SK-N-SH (cell line): ENCODE data around the gene FOXL1. TPM values are rescaled to one million over a fixed set of nuclear protein-coding genes. Genes with fewer than 3 reads are reported as not detected.

Source experiments
- CTCF ChIA-PET: fragments of 300-600, 350-600 bp; formaldehyde crosslinking; extraction: SDS; loops from one replicate; lab custom pipeline; 2021; lab: Yijun Ruan, JAX
- POLR2A ChIA-PET: fragments of 350-600 bp; sonication (Branson Sonifier 250); formaldehyde crosslinking; extraction: SDS; loops from one replicate; lab custom pipeline; 2020; ENCODE audit warnings: antibody characterized with exemption, inconsistent platforms; lab: Yijun Ruan, JAX
- DNase-seq: peaks from one replicate; pipeline ENCODE4 v3.0.0; 2012
- H2AFZ ChIP-seq: fragments of 200-600 bp; sonication (generic); 2 replicates; pipeline ENCODE4 v1.8.1; 2016; ENCODE audit warnings: antibody characterized with exemption, mild to moderate bottlenecking, low read depth
- H3F3A ChIP-seq: fragments of 200-600 bp; sonication (generic); replicated peaks from 2 replicates; pipeline ENCODE3; 2016; ENCODE audit warnings: antibody characterized with exemption, mild to moderate bottlenecking; ENCODE audit not compliant: insufficient read depth
- H3K27ac ChIP-seq, 2 experiments: fragments of 200-500 bp in 1 of 2; fragments of 200-600 bp in 1 of 2; sonication (Bioruptor generic) in 1 of 2; sonication (generic), shearing (Covaris generic) in 1 of 2; 2 replicates each; pipeline versions ENCODE4 v1.5.1 to v1.6.1; 2014 to 2016; ENCODE audit warnings: low read depth in 2 of 2, inconsistent platforms in 1 of 2, low read length in 1 of 2, mild to moderate bottlenecking in 1 of 2, mixed read lengths in 1 of 2
- H3K27me3 ChIP-seq: fragments of 200-600 bp; sonication (generic), shearing (Covaris generic); 2 replicates; pipeline ENCODE4 v1.6.1; 2016; ENCODE audit warnings: mixed run types; ENCODE audit not compliant: insufficient read depth
- H3K36me3 ChIP-seq, 2 experiments: fragments of 200-500 bp in 1 of 2; fragments of 200-600 bp in 1 of 2; sonication (Bioruptor generic) in 1 of 2; sonication (generic) in 1 of 2; replicated peaks in 1 of 2; 2 replicates each; pipeline versions ENCODE3 to v1.5.1; 2014 to 2016; ENCODE audit warnings: low read length in 1 of 2, mild to moderate bottlenecking in 1 of 2; ENCODE audit not compliant: insufficient read depth in 2 of 2, control insufficient read depth in 1 of 2
- H3K4me1 ChIP-seq, 2 experiments: fragments of 200-500 bp in 1 of 2; fragments of 200-600 bp in 1 of 2; sonication (Bioruptor generic) in 1 of 2; sonication (generic), shearing (Covaris generic) in 1 of 2; 2 replicates each; pipeline versions ENCODE4 v1.5.1 to v1.6.1; 2014 to 2016; ENCODE audit warnings: low read depth in 1 of 2, low read length in 1 of 2, mixed run types in 1 of 2; ENCODE audit not compliant: insufficient read depth in 2 of 2, control insufficient read depth in 1 of 2
- H3K4me2 ChIP-seq: fragments of 200-600 bp; sonication (generic), shearing (Covaris generic); 2 replicates; pipeline ENCODE4 v1.6.1; 2017; ENCODE audit warnings: mixed run types
- H3K4me3 ChIP-seq, 2 experiments: fragments of 200-500 bp in 1 of 2; fragments of 200-600 bp in 1 of 2; sonication (Bioruptor generic) in 1 of 2; sonication (generic), shearing (Covaris generic) in 1 of 2; 2 replicates each; pipeline versions ENCODE4 v1.5.1 to v1.8.1; 2014 to 2016; ENCODE audit warnings: low read depth in 2 of 2, inconsistent platforms in 1 of 2, low read length in 1 of 2, mild to moderate bottlenecking in 1 of 2, mixed read lengths in 1 of 2, moderate library complexity in 1 of 2
- H3K79me2 ChIP-seq: fragments of 200-600 bp; sonication (generic); 2 replicates; pipeline ENCODE4 v1.8.1; 2017; ENCODE audit warnings: mild to moderate bottlenecking; ENCODE audit not compliant: insufficient read depth
- H3K9ac ChIP-seq: fragments of 200-600 bp; sonication (generic); 2 replicates; pipeline ENCODE4 v1.6.1; 2017; ENCODE audit warnings: mixed run types
- H3K9me2 ChIP-seq: fragments of 200-600 bp; sonication (generic); 2 replicates; pipeline ENCODE4 v1.6.1; 2017; ENCODE audit warnings: mixed run types
- H3K9me3 ChIP-seq: fragments of 200-600 bp; sonication (generic); 2 replicates; pipeline ENCODE4 v1.6.1; 2017; ENCODE audit warnings: mixed run types, mild to moderate bottlenecking, moderate library complexity
- H4K20me1 ChIP-seq: fragments of 200-600 bp; sonication (generic); 2 replicates; pipeline ENCODE4 v1.6.1; 2017; ENCODE audit warnings: mild to moderate bottlenecking, mixed run types; ENCODE audit not compliant: insufficient read depth
- EZH2phosphoT487 ChIP-seq: fragments of 200-600 bp; sonication (generic); IDR thresholded peaks from 2 replicates; pipeline ENCODE4 v1.6.1; 2017; ENCODE audit warnings: low read depth, mixed run types, mild to moderate bottlenecking, antibody characterized with exemption, moderate library complexity, borderline replicate concordance
- FOSL2 ChIP-seq: IDR thresholded peaks from 2 replicates; pipeline ENCODE4 v1.4.0; 2012; ENCODE audit warnings: low read depth, mild to moderate bottlenecking, moderate library complexity, borderline replicate concordance
- FOXJ3 ChIP-seq: sonication (generic); formaldehyde crosslinking; IDR thresholded peaks from 2 replicates; pipeline ENCODE4 v1.5.1; 2020; ENCODE audit warnings: mild to moderate bottlenecking, missing genetic modification reagents
- FOXM1 ChIP-seq: IDR thresholded peaks from 2 replicates; pipeline ENCODE4 v1.4.0; 2012; ENCODE audit warnings: low read depth, mild to moderate bottlenecking
- GABPA ChIP-seq: IDR thresholded peaks from 2 replicates; pipeline ENCODE4 v1.4.0; 2012; ENCODE audit warnings: low read depth, mild to moderate bottlenecking
- GATA2 ChIP-seq: sonication (generic); formaldehyde crosslinking; IDR thresholded peaks from 2 replicates; pipeline ENCODE4 v1.5.0; 2020; ENCODE audit warnings: mild to moderate bottlenecking, missing genetic modification reagents
- IRF3 ChIP-seq: fragments of 150-350 bp; IDR thresholded peaks from 2 replicates; pipeline ENCODE4 v1.6.1; 2016; ENCODE audit warnings: mild to moderate bottlenecking, low read depth, low read length
- JUND ChIP-seq: IDR thresholded peaks from 2 replicates; pipeline ENCODE4 v1.4.0; 2012
- MAX ChIP-seq: IDR thresholded peaks from 2 replicates; pipeline ENCODE4 v1.4.0; 2012; ENCODE audit warnings: low read depth
- NFIC ChIP-seq: IDR thresholded peaks from 2 replicates; pipeline ENCODE4 v1.4.0; 2012; ENCODE audit warnings: borderline replicate concordance
- NRF1 ChIP-seq: IDR thresholded peaks from 2 replicates; pipeline ENCODE4 v1.6.1; 2012; ENCODE audit warnings: low read depth, mild to moderate bottlenecking, low read length
- POLR2AphosphoS5 ChIP-seq: IDR thresholded peaks from 2 replicates; pipeline ENCODE4 v1.6.1; 2012; ENCODE audit warnings: low read depth, low read length
- RCOR1 ChIP-seq: fragments of 150-350 bp; IDR thresholded peaks from 2 replicates; pipeline ENCODE4 v1.6.1; 2017; ENCODE audit warnings: antibody characterized with exemption, low read length
- RFX5 ChIP-seq: IDR thresholded peaks from 2 replicates; pipeline ENCODE4 v1.6.1; 2012; ENCODE audit warnings: mild to moderate bottlenecking, improper control_type of control experiment, low read length
- RXRA ChIP-seq: IDR thresholded peaks from 2 replicates; pipeline ENCODE4 v1.4.0; 2012; ENCODE audit warnings: low read depth, mild to moderate bottlenecking, borderline replicate concordance
- SMC3 ChIP-seq: IDR thresholded peaks from 2 replicates; pipeline ENCODE4 v1.6.1; 2012; ENCODE audit warnings: low read depth, low read length, improper control_type of control experiment
- TAF1 ChIP-seq: IDR thresholded peaks from 2 replicates; pipeline ENCODE4 v1.6.1; 2012; ENCODE audit warnings: low read depth, mild to moderate bottlenecking, low read length, moderate library complexity, borderline replicate concordance
- TCF12 ChIP-seq: IDR thresholded peaks from 2 replicates; pipeline ENCODE4 v1.4.0; 2012
- TEAD4 ChIP-seq: IDR thresholded peaks from 2 replicates; pipeline ENCODE4 v1.4.0; 2012; ENCODE audit warnings: mild to moderate bottlenecking, borderline replicate concordance; ENCODE audit not compliant: insufficient read depth
- USF1 ChIP-seq: IDR thresholded peaks from 2 replicates; pipeline ENCODE4 v1.4.0; 2012; ENCODE audit warnings: low read depth, borderline replicate concordance
- USF2 ChIP-seq: fragments of 150-350 bp; IDR thresholded peaks from 2 replicates; pipeline ENCODE4 v1.6.1; 2017; ENCODE audit warnings: antibody characterized with exemption, low read length, low read depth, borderline replicate concordance
- YY1 ChIP-seq: IDR thresholded peaks from 2 replicates; pipeline ENCODE4 v1.4.0; 2012; ENCODE audit warnings: low read depth, mild to moderate bottlenecking
- ZBTB33 ChIP-seq: IDR thresholded peaks from 2 replicates; pipeline ENCODE4 v1.4.0; 2012; ENCODE audit warnings: low read depth, borderline replicate concordance
- WGBS: methylation state at CpG from one replicate; pipeline ENCODE4 v1.1.6; 2017; ENCODE audit warnings: low lambda C conversion rate; 5-methylcytosine and 5-hydroxymethylcytosine counted together
- polyA plus RNA-seq, 3 experiments: library from polyadenylated mRNA; depleted of rRNA; stranded (reverse); fragments of >200 nt; gene quantifications; 2 replicates each; pipeline ENCODE4 v1.2.3, GENCODE V29; 2012

The FOXL1 gene
- polyA plus RNA-seq, 1 of the 3 experiments (the other 2 are of a cell fraction), result 2.5 TPM

- no peaks in the 10 kb centered on the region for H3K9me2 ChIP-seq
- H4K20me1 ChIP-seq, result no peaks in the 10 kb centered on the region
- no peak overlapping the region for H3K27ac ChIP-seq
- H3K4me3 ChIP-seq, result no peak overlapping the region
- no peaks in the 10 kb centered on the region for H3K27me3 ChIP-seq
- ChIA-PET POLR2A (no interaction called here), CTCF (interaction anchor here (1.7 kb wide), 1 partner anchor 14 kb away, joined by 4 read pairs; no protein-coding TSS in a partner anchor)
- 87% methylated on average over 8 of the region's 8 CpGs for WGBS
- peaks cover 9 to 66% of the 10 kb centered on the region in 2 experiments for H3K36me3 ChIP-seq
- no peak overlapping the region for H2AFZ ChIP-seq
- no peaks in the 10 kb centered on the region for H3K4me1 ChIP-seq
- no peak overlapping the region for H3K9ac ChIP-seq
- no peak overlapping the region for H3K4me2 ChIP-seq
- TF ChIP-seq USF1 (no peak), GABPA (no peak), RXRA (no peak), FOSL2 (no peak), RFX5 (no peak), IRF3 (no peak), FOXJ3 (CRISPR knock-in tag) (no peak), TCF12 (no peak), NFIC (no peak), JUND (no peak), NRF1 (no peak), MAX (no peak), SMC3 (no peak), RCOR1 (no peak), TAF1 (no peak)
- H3K9me3 ChIP-seq, result no peaks in the 10 kb centered on the region
- H3F3A ChIP-seq, result peaks cover 4% of the 10 kb centered on the region
- no peak for DNase-seq
- H3K79me2 ChIP-seq, result no peaks in the 10 kb centered on the region
Measured at GRCh38 chr16:86546638-86547013, 31.7 kb upstream of the FOXL1 start.

- H3K9ac ChIP-seq, result no peak overlapping the region
- DNase-seq, result no peak
- H3K4me3 ChIP-seq, result no peak overlapping the region
- peaks cover 11 to 63% of the 10 kb centered on the region in 2 experiments for H3K36me3 ChIP-seq
- peaks cover 4% of the 10 kb centered on the region for H3F3A ChIP-seq
- no peak overlapping the region for H2AFZ ChIP-seq
- no peaks in the 10 kb centered on the region for H3K79me2 ChIP-seq
- H4K20me1 ChIP-seq, result no peaks in the 10 kb centered on the region
- 93% methylated on average over 8 of the region's 11 CpGs for WGBS
- no peaks in the 10 kb centered on the region for H3K9me2 ChIP-seq
- ChIA-PET CTCF (interaction anchor here (1.7 kb wide), 1 partner anchor 15 kb away, joined by 4 read pairs; no protein-coding TSS in a partner anchor), POLR2A (no interaction called here)
- H3K27me3 ChIP-seq, result no peaks in the 10 kb centered on the region
- H3K4me2 ChIP-seq, result no peak overlapping the region
- no peaks in the 10 kb centered on the region for H3K9me3 ChIP-seq
- H3K27ac ChIP-seq, result no peak overlapping the region
- TF ChIP-seq NRF1 (no peak), NFIC (no peak), TEAD4 (no peak), FOXM1 (no peak), YY1 (no peak), USF2 (no peak), EZH2phosphoT487 (no peak), TCF12 (no peak), FOSL2 (no peak), RFX5 (no peak), GATA2 (CRISPR knock-in tag) (no peak), POLR2AphosphoS5 (no peak), ZBTB33 (no peak)
- H3K4me1 ChIP-seq, result no peaks in the 10 kb centered on the region
Measured at GRCh38 chr16:86547286-86547685, 31.1 kb upstream of the FOXL1 start.
